GM12801 (cell line): ENCODE data around the gene HPCAL1.

Experiments
- TF ChIP-seq, protein P1 (sequence below): IDR thresholded peaks from one replicate; pipeline ENCODE4 v1.5.1; 2011; ENCODE audit warnings: control low read depth; ENCODE audit not compliant: insufficient read length; ENCODE audit errors: extremely low read depth

Gene HPCAL1

DNA sequence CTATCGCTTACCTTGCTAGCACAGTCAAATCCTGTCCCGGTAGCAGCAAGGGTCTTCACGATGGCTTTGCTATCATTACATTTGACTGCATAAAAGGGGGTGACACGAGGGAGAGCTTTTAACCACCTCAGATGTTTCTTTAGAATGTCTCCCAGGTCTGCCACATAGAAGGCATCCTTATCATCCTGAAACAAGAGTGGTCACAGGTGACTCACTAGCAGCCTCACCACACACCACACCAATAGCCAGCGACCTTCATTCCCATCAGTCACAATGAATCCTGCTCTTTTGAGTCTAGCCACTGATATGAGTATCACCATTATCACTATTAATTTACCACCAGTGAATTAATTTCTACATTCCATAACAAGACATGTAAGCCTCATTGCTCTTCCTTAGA lies 141.8 kb downstream of the HPCAL1 start:
- TF ChIP-seq, protein P1, sequence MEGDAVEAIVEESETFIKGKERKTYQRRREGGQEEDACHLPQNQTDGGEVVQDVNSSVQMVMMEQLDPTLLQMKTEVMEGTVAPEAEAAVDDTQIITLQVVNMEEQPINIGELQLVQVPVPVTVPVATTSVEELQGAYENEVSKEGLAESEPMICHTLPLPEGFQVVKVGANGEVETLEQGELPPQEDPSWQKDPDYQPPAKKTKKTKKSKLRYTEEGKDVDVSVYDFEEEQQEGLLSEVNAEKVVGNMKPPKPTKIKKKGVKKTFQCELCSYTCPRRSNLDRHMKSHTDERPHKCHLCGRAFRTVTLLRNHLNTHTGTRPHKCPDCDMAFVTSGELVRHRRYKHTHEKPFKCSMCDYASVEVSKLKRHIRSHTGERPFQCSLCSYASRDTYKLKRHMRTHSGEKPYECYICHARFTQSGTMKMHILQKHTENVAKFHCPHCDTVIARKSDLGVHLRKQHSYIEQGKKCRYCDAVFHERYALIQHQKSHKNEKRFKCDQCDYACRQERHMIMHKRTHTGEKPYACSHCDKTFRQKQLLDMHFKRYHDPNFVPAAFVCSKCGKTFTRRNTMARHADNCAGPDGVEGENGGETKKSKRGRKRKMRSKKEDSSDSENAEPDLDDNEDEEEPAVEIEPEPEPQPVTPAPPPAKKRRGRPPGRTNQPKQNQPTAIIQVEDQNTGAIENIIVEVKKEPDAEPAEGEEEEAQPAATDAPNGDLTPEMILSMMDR = no peak

DNA sequence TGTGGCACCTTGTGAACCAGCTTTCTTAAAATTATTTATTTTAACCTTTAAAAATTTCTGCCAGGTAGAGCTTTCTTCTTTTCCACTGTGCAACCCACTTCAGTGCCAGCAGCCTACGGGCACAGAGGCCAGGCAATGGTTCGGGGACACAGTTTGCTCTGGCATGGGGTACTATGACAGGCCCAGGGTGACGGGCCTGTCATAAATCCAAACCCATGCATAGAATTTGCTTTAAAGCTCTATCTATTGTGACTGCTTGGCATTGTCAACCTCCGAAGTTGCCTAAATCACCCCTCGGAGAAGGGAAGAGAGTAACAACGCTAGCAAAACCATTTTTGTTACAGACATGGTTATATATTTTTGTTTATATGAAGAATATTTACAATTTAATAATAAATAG lies 143.9 kb downstream of the HPCAL1 start:
- TF ChIP-seq, protein P1 = no peak

DNA sequence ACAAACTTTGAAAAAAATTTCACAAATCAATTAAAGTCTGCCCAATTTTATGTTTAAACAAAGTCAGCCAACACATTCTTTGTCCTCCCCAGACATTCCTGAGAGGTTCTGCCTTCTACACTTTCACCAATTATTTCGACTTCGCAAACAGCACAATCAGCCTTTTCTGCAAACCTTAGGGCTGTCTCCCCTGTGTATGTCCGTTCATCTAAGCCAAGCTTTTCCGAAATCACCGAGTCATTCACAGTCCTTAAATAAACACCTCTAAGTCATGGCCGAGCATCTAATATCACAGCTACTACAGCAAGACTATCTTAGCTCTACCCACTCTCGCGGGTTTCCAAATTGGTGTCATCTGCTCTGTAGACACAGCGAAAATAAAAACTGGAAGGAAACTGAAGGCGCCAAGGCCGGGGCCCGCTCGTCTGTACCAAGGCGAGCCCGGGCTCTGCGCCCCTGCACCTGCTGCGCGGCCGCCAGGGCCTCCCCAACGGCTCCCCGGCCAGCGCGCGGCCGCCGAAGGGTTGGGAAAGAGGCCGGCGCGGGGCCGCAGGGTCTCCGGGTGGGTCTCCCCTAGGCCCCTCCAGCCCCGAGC lies 144.7 kb downstream of the HPCAL1 start:
- TF ChIP-seq, protein P1 = no peak

DNA sequence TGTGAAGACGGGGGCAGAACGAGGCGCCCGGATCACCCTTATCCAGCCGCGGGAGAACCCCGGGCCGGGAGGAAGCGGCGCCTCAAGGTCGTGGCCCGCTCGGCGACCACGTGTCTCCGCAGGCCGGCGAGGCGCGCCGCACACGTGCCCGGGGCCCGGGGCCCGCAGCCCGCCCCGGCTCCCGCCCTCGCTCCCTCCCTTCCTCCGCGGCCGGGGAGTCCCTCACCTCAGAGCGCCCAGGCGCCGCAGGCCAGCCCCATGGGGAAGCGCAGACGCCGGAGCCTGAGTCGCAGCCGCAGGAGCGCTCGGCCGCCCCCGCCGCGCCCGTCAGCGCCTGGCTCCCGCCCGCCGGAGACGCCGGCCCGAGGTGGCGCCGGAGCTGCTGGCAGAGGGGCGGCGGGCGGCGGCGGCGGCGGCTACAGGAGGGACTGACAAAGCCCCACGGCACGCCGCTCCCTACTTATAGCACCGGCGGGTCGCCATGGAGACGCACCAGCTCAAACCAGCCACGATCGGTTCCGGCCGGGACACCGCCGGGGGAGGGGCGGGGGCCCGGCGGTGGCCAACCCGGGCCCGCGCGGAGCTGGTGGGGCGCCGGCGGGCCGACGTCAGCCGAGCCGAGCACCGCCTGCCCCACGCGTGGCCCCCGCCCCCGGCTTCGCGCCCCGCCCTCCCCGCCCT lies 145.3 kb downstream of the HPCAL1 start, which contains the start of gene ODC1:
ODC1 (minus strand) TSS at position 433 of the 681 bp plus-strand sequence. CDS start 3,295 bp downstream, outside the sequence.
- TF ChIP-seq, protein P1 = no peak

DNA sequence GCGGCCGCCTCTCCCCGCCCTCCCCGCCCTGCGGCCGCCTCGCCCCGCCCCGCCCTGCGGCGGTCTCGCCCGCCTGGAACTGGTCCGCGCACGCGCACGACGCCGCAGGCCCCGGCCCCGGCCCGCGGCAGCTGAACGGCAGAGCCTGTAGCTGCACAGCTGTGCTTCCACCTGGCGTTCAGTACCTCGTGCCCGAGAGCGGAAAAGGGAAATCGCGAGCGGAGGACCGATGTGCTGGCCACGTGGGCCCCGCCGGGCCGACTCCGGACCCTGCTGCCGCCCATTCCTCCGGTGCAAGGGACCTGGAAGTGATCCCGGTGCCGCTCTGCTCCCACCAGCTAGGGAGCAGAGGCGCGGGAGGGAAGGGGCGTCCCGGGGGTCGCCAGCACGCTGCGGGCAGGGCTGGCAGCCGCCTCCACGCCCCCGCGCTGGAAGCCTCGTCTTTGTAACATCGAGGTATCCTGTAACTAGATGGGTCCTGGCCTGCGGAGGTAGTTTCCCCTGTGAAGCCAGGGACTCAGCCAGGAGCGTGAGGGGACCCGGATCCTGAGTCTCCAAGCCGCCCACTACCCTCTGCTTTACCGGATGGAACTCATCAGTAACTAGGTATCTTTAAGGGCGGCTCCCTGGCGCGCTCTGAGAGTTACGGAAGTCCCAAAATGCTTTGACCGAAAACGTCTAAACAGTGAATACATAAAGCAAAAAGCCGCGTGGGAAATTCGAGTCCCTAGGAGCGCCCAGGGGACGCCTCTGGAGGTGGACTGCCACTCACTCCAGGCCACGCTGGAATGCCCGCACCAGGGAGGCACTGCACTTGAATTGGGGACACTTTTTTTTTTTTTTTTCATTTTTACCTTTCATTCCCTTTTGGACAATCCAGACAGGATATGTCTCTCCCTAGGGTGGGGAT lies 146.1 kb downstream of the HPCAL1 start:
- TF ChIP-seq, protein P1 = no peak

DNA sequence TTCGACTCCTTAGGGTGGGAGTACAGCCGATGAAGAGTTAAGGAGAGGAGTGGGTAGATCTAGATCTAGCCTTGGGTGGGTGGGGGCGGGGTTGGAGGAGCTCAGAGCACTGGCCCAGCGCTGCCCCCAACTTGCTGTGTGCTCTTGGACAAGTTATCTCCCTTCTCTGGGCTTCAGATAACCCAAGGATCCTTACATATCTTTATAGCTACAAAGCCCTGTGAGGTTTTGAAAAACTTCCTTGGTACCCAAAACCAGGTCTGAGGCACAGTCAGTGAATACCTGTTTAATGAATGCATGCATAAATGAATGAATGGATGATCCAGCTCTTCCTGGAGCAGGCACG lies 146.8 kb downstream of the HPCAL1 start:
- TF ChIP-seq, protein P1 = no peak
